HG03354 (cell line): ENCODE data around the gene OR5V1.
"Not testable (repeated sequence)": the region's sequence is repeated elsewhere in the genome, so short reads cannot be mapped to it uniquely, and the experiment has no call there.

Source experiments
- ATAC-seq: cut with Tn5 transposase; IDR thresholded peaks from one replicate; pipeline ENCODE4 v1.9.1; 2021; ENCODE audit warnings: mild to moderate bottlenecking; ENCODE audit not compliant: unreplicated experiment, poor library complexity, severe bottlenecking

OR5V1 gene

DNA sequence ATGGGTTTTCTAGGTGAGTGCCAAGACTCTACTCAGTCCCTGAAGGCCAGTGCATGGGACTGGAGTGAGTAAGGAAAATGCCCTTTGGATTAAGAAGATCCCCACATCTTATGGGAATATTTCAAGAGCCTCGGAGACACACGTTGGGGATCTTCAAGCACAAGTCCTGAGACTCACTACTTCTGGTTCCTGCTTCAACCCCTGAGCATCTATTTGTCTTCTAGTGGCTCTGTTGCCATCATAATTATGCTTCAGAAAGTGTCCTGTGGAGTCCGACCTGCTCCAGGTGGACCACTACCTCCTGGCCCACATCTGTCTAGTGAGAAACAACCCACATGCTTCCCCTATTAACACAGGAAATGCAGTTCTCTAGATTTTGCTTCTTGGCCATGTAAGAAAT lies at the start of gene OR5V1:
Gene OR5V1 (minus strand): TSS at position 101 of the 400 bp plus-strand sequence. CDS start 12,670 bp downstream, outside the sequence.
- ATAC-seq: no peak

DNA sequence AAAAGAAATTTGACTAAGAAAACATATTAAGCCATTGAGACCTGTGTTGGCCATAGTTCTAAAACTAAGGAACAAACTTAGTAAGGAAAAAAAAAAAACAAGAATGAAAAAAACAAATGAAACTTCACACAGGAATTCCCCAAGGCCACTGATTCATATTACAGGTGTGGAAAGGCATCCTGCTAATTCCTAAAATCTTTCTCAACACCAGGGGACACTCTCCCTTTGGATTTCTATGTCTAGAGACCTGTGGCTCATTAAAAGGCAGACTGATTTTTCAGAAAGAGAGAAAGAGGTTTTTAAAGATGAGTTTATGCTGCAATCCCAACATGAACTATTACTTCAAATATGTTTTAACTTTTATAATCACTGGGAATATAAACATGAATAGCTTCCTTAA lies 45.9 kb upstream of the OR5V1 start, which contains the start of gene OR12D1:
Gene OR12D1 (plus strand): TSS at position 341 of the 400 bp plus-strand sequence.
- ATAC-seq: no peak

DNA sequence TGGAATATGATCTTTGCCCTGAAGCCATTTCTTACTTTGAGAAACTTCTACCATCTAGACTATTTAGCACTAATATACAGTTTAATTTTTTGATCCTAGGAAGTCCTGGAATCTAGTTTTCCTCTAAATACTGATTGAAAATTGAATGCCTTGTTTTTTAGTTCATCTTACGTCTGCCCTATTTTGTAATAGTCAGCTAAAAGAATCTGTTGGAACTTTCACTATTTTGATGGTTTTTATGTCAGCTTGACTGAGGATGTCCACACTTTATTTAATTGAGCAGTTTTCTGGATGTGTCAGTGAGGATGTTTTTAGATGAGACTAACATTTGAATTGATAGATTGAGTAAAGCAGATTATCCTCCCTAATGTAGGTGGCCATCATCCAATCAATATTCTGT lies 35.1 kb upstream of the OR5V1 start:
- no peak for ATAC-seq

DNA sequence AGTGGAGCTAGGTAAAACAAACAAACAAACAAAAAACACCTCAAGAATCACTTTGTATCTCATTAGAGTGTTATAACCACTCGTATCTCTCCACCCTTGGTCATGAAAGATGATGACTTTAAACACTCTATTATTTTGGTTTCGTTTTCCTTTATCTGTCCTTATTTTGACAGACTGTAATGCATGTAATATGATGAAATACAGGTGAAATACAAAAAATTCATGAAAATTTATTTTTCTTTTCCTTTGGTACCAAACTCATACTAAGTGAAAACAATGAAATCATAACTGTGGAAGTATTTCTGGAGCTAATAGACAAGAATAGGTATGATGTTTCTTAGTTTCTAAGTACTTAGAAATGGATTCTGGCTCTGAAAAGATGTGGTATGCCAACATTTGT lies 30.9 kb upstream of the OR5V1 start:
- ATAC-seq: no peak

- ATAC-seq: no peak
These were observed 26.7 kb upstream of the OR5V1 start, which contains the start of gene OR12D2 for GRCh38 chr6:29395331-29395730. TSS of gene OR12D2 (plus strand) at chr6:29395631. CDS start at chr6:29396700, 1,069 bp downstream.

- ATAC-seq: no peak
These were observed 19.9 kb upstream of the OR5V1 start for GRCh38 chr6:29388533-29388932.

- ATAC-seq: no peak
These were observed 7.3 kb upstream of the OR5V1 start for GRCh38 chr6:29376003-29376402.

- ATAC-seq: no peak
These were observed 6.5 kb upstream of the OR5V1 start, which contains the start of gene OR12D3 for GRCh38 chr6:29375191-29375590. TSS of gene OR12D3 (minus strand) at chr6:29375291. CDS start at chr6:29375287, 4 bp downstream.

- ATAC-seq: no peak
These were observed 13.1 kb downstream of the OR5V1 start for GRCh38 chr6:29355603-29356002.

DNA sequence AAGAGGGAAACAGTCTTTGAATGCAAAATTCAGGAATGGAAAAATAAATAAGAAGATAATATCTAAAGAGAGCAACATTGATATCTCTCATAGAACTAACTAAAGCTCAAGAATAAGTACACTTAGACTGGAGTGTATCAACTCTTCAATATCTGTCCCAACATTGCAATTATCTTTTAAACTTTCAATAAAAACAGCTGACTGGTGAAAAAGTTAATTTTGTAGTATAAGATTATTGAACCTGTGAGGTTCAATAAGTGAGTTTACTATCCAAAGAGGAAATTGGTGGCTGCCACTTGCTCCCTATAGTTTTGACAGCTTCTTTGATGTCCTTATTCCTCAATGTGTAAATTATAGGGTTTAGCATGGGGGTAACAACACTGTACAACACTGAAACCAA lies 13.7 kb downstream of the OR5V1 start:
- no peak for ATAC-seq

DNA sequence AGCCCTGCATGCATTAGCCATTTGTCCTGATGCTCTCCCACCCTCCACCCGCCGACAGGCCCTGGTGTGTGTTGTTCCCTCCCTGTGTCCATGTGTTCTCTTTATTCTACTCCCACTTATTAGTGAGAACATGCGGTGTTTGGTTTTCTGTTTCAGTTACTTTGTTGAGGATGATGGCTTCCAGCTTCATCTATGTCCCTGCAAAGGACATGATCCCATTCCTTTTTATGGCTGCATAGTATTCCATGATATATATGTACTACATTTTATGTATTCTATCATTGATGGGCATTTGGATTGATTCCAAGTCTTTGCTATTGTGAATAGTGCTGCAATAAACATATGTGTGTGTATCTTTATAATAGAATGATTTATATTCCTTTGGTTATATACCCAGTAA lies 19.3 kb downstream of the OR5V1 start:
- ATAC-seq: not testable (repeated sequence)

DNA sequence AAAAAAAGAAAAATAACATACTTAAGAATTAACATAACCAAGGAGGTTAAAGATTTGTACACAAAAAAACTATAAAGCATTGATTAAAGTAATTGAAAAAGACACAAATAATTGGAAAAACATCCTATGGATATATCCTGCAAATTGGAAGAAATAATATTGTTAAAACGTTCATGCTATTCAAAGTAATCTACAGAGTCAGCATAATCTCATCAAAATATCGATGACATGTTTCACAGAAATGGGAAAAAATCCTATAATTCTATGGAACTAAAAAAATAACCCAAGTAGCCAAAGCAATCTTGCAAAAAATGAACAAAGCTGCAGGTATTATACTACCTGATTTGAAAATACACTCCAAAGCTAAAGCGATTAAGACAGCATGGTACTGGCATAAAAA lies 23.3 kb downstream of the OR5V1 start:
- no peak for ATAC-seq

- no peak for ATAC-seq
These were observed 32.4 kb downstream of the OR5V1 start for GRCh38 chr6:29336269-29336668.

DNA sequence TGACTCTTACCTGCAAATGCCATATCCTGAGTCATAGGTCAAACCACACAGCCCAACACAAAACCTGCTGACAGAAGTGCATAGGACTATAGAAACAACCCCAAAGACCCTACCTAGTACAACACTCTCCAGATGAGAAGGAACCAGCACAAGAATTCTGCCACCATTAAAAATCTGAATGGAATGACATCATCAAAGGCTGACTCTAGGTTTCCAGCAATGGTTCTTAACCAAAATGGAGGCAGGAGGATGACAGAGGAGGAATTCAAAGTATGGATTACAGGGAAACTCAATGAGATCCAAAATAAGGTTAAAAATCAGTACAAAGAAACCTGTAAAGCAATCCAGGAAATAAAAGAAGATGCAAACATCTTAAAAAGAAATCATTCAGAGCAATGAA lies 36.0 kb downstream of the OR5V1 start:
- no peak for ATAC-seq

GRCh38 chr6:29325777-29326176 lies 42.9 kb downstream of the OR5V1 start:
- ATAC-seq: no peak

GRCh38 chr6:29323332-29323731 lies 45.3 kb downstream of the OR5V1 start:
- ATAC-seq: not testable (repeated sequence)

- no peak for ATAC-seq
These were observed 48.7 kb downstream of the OR5V1 start for GRCh38 chr6:29319931-29320330.
